Kidney (tissue), 14 donors: ENCODE data around the gene KRTAP10-10. TPM values are rescaled to one million over a fixed set of nuclear protein-coding genes. Genes with fewer than 3 reads are reported as not detected.

ENCODE experiments used
- DNase-seq, 5 donors: peaks; one replicate each; pipeline ENCODE4 v3.0.0-alpha.2; 2013 to 2020
- FAIRE-seq: peaks from 2 replicates; lab custom pipeline; 2012; peaks lifted over from hg19 to GRCh38; lab: Jason Lieb, UNC
- H3K27ac ChIP-seq, 2 donors: one replicate each; pipeline ENCODE4 v1.7.0; 2013; ENCODE audit warnings: low read depth in 2 of 2, low read length in 2 of 2, inconsistent platforms in 1 of 2
- H3K27me3 ChIP-seq: one replicate; pipeline ENCODE4 v1.7.1; 2013; ENCODE audit warnings: low read length, inconsistent platforms; ENCODE audit not compliant: control insufficient read depth, insufficient read depth
- H3K36me3 ChIP-seq, 3 donors: one replicate each; pipeline versions ENCODE4 v1.7.0 to v1.7.1; 2013; ENCODE audit warnings: low read length in 3 of 3, control low read depth in 1 of 3, inconsistent platforms in 1 of 3; ENCODE audit not compliant: insufficient read depth in 3 of 3, control insufficient read depth in 2 of 3
- H3K4me1 ChIP-seq, 3 donors: one replicate each; pipeline versions ENCODE4 v1.7.0 to v1.7.1; 2013; ENCODE audit warnings: low read length in 3 of 3, inconsistent platforms in 1 of 3, low read depth in 1 of 3; ENCODE audit not compliant: control insufficient read depth in 2 of 3, insufficient read depth in 2 of 3
- H3K4me3 ChIP-seq, 3 donors: one replicate each; pipeline versions ENCODE4 v1.7.0 to v1.8.1; 2013; ENCODE audit warnings: low read length in 3 of 3, control low read depth in 1 of 3, inconsistent platforms in 1 of 3
- H3K9ac ChIP-seq, 3 donors: one replicate each; pipeline versions ENCODE4 v1.7.0 to v1.7.1; 2013; ENCODE audit warnings: low read length in 3 of 3, control low read depth in 1 of 3, inconsistent platforms in 1 of 3
- H3K9me3 ChIP-seq, 3 donors: one replicate each; pipeline versions ENCODE4 v1.7.0 to v1.7.1; 2013; ENCODE audit warnings: low read length in 3 of 3, control low read depth in 1 of 3, inconsistent platforms in 1 of 3; ENCODE audit not compliant: control insufficient read depth in 2 of 3, insufficient read depth in 1 of 3
- CTCF ChIP-seq: IDR thresholded peaks from 3 replicates; pipeline ENCODE4 v1.5.1; 2012; ENCODE audit warnings: mild to moderate bottlenecking, moderate library complexity, borderline replicate concordance; ENCODE audit not compliant: insufficient read depth; ENCODE audit errors: extremely low read depth
- intact Hi-C: fragments of 100-400 bp; cut with DNase I; formaldehyde crosslinking; loops from one replicate; pipeline ENCODE4 v1.11.1; 2022
- polyA plus RNA-seq: library from polyadenylated mRNA; stranded (reverse); fragments of 350-450 nt; fragmentation: Illumina TruSeq; extraction: RNeasy Lipid Tissue Mini Kit (QIAGEN cat#74804); gene quantifications from one replicate; pipeline ENCODE4 v1.2.3, GENCODE V29; 2014; ENCODE audit warnings: low read depth, low replicate concordance; ENCODE audit not compliant: insufficient read depth
- total RNA-seq: library from RNA; stranded (reverse); fragmentation: NEBNext Ultra II Directional; extraction: Animal tissue kit (Norgen Biotek cat#: 25700); gene quantifications from one replicate; pipeline ENCODE4 v1.2.1, GENCODE V29; 2021
- donor health status: control.
- donor health status: control.
- donor health status: control.
- donor health status: control.
- donor health status: control.
- donor health status: DM: yes; HTN: yes; CAD: no.
- donor health status: Normal renal cell carcinoma (clear cell type).

The KRTAP10-10 gene
- total and polyA plus RNA-seq, 2 donors from 2014 or later, result not detected

DNA sequence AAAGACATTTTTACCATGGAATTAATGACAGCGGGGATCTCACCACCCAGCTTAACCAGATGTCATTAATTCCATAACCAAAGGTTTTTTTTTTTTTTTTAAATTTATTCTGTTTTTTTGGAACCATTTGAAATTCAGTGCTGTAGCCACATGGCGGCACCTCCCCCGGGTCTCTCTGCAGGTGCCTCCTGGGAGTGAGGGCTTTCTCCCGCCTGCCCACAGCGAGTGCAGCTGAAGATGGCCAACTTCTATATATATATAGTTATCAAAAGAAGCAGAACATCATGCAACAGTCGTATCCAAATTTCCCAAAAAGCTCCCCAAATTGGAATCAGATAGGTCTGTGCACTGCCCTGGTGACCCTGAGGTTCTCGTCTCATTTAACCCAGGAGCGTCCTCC, 21.7 kb upstream of the KRTAP10-10 start:
- no peak for FAIRE-seq

GRCh38 chr21:44615911-44616590, 21.1 kb upstream of the KRTAP10-10 start:
- Histone ChIP-seq H3K27me3 (no peaks in the 10 kb centered on the region), H3K27ac (no peak overlapping the region), H3K36me3 (no peaks in the 10 kb centered on the region), H3K4me3 (no peak overlapping the region), H3K4me1 (no peaks in the 10 kb centered on the region), H3K9ac (no peak overlapping the region), H3K9me3 (peaks cover 0 to 5% (median 0%) of the 10 kb centered on the region in 3 donors)
- FAIRE-seq (no peak), DNase-seq (no peak)
- TF ChIP-seq CTCF, result no peak
- intact Hi-C loops, result no loop called here

More for the DNA sequence above, 21.7 kb upstream of the KRTAP10-10 start:
- Histone ChIP-seq H3K27me3 (no peaks in the 10 kb centered on the region), H3K9me3 (peaks cover 0 to 5% (median 0%) of the 10 kb centered on the region in 3 donors), H3K9ac (no peak overlapping the region), H3K4me1 (no peaks in the 10 kb centered on the region), H3K27ac (no peak overlapping the region), H3K4me3 (no peak overlapping the region), H3K36me3 (no peaks in the 10 kb centered on the region)
- no peak for DNase-seq
- TF ChIP-seq CTCF, result no peak
- intact Hi-C loops, result no loop called here

- Histone ChIP-seq H3K36me3 (no peaks in the 10 kb centered on the region), H3K9me3 (peaks cover 0 to 1% (median 0%) of the 10 kb centered on the region in 3 donors), H3K4me1 (no peaks in the 10 kb centered on the region), H3K9ac (no peak overlapping the region), H3K27me3 (no peaks in the 10 kb centered on the region), H3K27ac (no peak overlapping the region), H3K4me3 (no peak overlapping the region)
- DNase-seq (peak in 1 of 5 donors; percentile 13), FAIRE-seq (no peak)
- intact Hi-C loops, result no loop called here
- TF ChIP-seq CTCF, result no peak
Observed at GRCh38 chr21:44616591-44616926, 20.6 kb upstream of the KRTAP10-10 start.
